ENCODE data around the gene C18orf54. TPM values are rescaled to one million over a fixed set of nuclear protein-coding genes. Genes with fewer than 3 reads are reported as not detected.
A peak's percentile ranks its signal among the peaks of the same experiment; 100 is the strongest.

C18orf54 gene
- total RNA-seq, 1 donor from 2014 or later: 1.7 TPM

- no peak overlapping the region for H3K4me3 ChIP-seq
- no peak for TF ChIP-seq POLR2A (IDR thresholded peaks at IDR 0.05)
- no peak for TF ChIP-seq POLR2AphosphoS5 (IDR thresholded peaks at IDR 0.05; ENCODE audit: insufficient read depth in 1 of 2, low read depth in 1 of 2)
- no peak for TF ChIP-seq CTCF (IDR thresholded peaks at IDR 0.05)
- intact Hi-C loops (cut with DNase I): no loop called here
- H3K27ac ChIP-seq: no peak overlapping the region
- H3K27me3 ChIP-seq: no peaks in the 10 kb centered on the region
- no peaks in the 10 kb centered on the region for H3K9me3 ChIP-seq
- H3K4me1 ChIP-seq: no peaks in the 10 kb centered on the region
- H3K36me3 ChIP-seq: no peaks in the 10 kb centered on the region
- no peak for DNase-seq (ENCODE audit: extremely low spot score in 2 of 2)
These were observed 6.5 kb upstream of the C18orf54 start for GRCh38 chr18:54351186-54351585.

GRCh38 chr18:54357082-54357659 is 535 bp upstream of the C18orf54 start:
- DNase-seq (ENCODE audit: extremely low spot score in 2 of 2): no peak
- Histone ChIP-seq H3K27me3 (no peaks in the 10 kb centered on the region), H3K4me3 (peak overlapping the region; percentile 68 to 71), H3K36me3 (no peaks in the 10 kb centered on the region), H3K9me3 (no peaks in the 10 kb centered on the region), H3K27ac (peak overlapping the region; percentile 79), H3K4me1 (peaks cover 6% of the 10 kb centered on the region)
- intact Hi-C loops (cut with DNase I): no loop called here
- TF ChIP-seq CTCF (IDR thresholded peaks at IDR 0.05) (no peak), POLR2A (IDR thresholded peaks at IDR 0.05) (no peak), POLR2AphosphoS5 (IDR thresholded peaks at IDR 0.05; ENCODE audit: insufficient read depth in 1 of 2, low read depth in 1 of 2) (no peak)

GRCh38 chr18:54358495-54359040 is 862 bp downstream of the C18orf54 start:
- Histone ChIP-seq H3K9me3 (no peaks in the 10 kb centered on the region), H3K36me3 (no peaks in the 10 kb centered on the region), H3K27me3 (no peaks in the 10 kb centered on the region), H3K4me1 (peaks cover 6% of the 10 kb centered on the region), H3K27ac (peak overlapping the region; percentile 79), H3K4me3 (peak overlapping the region; percentile 68 to 71)
- no peak for TF ChIP-seq POLR2AphosphoS5 (IDR thresholded peaks at IDR 0.05; ENCODE audit: insufficient read depth in 1 of 2, low read depth in 1 of 2)
- TF ChIP-seq CTCF (IDR thresholded peaks at IDR 0.05): no peak
- TF ChIP-seq POLR2A (IDR thresholded peaks at IDR 0.05): no peak
- intact Hi-C loops (cut with DNase I): no loop called here
- DNase-seq (ENCODE audit: extremely low spot score in 2 of 2): no peak

- DNase-seq (ENCODE audit: extremely low spot score in 2 of 2): no peak
- intact Hi-C loops (cut with DNase I): no loop called here
- Histone ChIP-seq H3K27me3 (no peaks in the 10 kb centered on the region), H3K4me1 (peaks cover 6% of the 10 kb centered on the region), H3K27ac (no peak overlapping the region), H3K9me3 (no peaks in the 10 kb centered on the region), H3K4me3 (peak overlapping the region; percentile 68 to 71), H3K36me3 (no peaks in the 10 kb centered on the region)
- TF ChIP-seq CTCF (IDR thresholded peaks at IDR 0.05): no peak
- TF ChIP-seq POLR2AphosphoS5 (IDR thresholded peaks at IDR 0.05; ENCODE audit: insufficient read depth in 1 of 2, low read depth in 1 of 2): no peak
- TF ChIP-seq POLR2A (IDR thresholded peaks at IDR 0.05): no peak
These were observed 1.5 kb downstream of the C18orf54 start for GRCh38 chr18:54359233-54359632.

GRCh38 chr18:54360406-54360805 is 2.7 kb downstream of the C18orf54 start:
- H3K9me3 ChIP-seq: no peaks in the 10 kb centered on the region
- no peak overlapping the region for H3K27ac ChIP-seq
- H3K4me3 ChIP-seq: no peak overlapping the region
- H3K27me3 ChIP-seq: no peaks in the 10 kb centered on the region
- peaks cover 6% of the 10 kb centered on the region for H3K4me1 ChIP-seq
- no peaks in the 10 kb centered on the region for H3K36me3 ChIP-seq
- TF ChIP-seq POLR2A (IDR thresholded peaks at IDR 0.05) (no peak), POLR2AphosphoS5 (IDR thresholded peaks at IDR 0.05; ENCODE audit: insufficient read depth in 1 of 2, low read depth in 1 of 2) (no peak)
- intact Hi-C loops (cut with DNase I): no loop called here
- no peak for DNase-seq (ENCODE audit: extremely low spot score in 2 of 2)
